ENCODE measurements around the gene AEBP2.
"Not testable (repeated sequence)": the region's sequence is repeated elsewhere in the genome, so short reads cannot be mapped to it uniquely, and the experiment has no call there.

AEBP2 gene

GRCh38 chr12:19458733-19459132 is 19.4 kb downstream of the AEBP2 start:
- no peak for DNase-seq

GRCh38 chr12:19461999-19462398 is 22.7 kb downstream of the AEBP2 start:
- DNase-seq, result no peak

DNA sequence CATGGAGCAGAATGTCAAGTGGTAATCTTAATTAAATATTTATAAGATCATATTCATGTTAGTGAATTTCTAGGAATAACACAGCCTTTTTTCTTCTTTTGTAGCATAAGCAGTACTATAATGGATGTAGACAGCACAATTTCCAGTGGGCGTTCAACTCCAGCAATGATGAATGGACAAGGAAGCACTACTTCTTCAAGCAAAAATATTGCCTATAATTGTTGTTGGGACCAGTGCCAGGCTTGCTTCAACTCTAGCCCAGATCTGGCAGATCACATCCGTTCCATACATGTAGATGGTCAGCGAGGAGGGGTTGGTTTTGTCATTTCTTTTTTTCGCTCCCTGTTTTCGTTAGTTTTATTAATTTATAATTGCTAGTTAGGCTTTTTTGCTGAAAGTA is 23.1 kb downstream of the AEBP2 start:
- no peak for DNase-seq

DNA sequence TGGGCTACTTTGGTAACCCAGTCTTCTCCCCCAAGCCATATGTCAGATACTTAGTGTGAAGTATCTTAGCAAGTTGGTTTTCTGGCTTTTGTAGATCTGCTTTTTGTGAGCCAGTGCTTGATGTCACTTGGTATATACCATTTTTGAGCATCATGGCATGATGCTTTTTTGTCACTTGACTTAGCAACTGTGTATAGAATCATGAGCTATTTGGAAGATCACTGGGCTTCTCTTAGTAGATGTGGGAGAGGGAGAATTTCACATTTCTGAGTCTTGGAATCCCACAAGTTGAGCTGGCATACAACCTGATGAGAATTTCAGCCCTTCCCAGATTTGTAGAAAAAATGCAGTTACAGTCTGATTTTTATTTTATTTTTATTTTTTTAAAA is 24.9 kb downstream of the AEBP2 start:
- DNase-seq, result no peak

- DNase-seq, result no peak
Measured at GRCh38 chr12:19465711-19466110, 26.4 kb downstream of the AEBP2 start.

- no peak for DNase-seq
Measured at GRCh38 chr12:19474147-19474546, 34.9 kb downstream of the AEBP2 start.

- DNase-seq, result not testable (repeated sequence)
Measured at GRCh38 chr12:19475884-19476505, 36.7 kb downstream of the AEBP2 start.

DNA sequence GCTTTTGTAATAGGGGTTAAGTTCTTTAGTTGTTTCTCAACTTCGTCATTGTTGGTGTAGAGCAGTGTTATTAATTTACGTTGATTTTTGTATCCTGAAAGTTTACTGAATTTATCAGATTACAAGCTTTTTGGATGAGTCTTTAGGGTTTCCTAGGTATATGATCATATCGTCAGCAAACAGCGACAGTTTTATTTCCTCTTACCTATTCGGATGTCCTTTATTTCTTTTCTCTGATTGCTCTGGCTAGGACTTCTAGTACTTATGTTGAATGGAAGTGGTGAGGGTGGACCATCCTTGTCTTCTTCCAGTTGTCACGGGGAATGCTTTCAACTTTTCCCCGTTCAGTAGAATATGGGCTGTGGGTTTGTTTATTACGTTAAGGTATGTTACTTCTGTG is 37.8 kb downstream of the AEBP2 start:
- DNase-seq, result no peak

- no peak for DNase-seq
Measured at GRCh38 chr12:19480459-19480858, 41.2 kb downstream of the AEBP2 start.

- DNase-seq, result no peak
Measured at GRCh38 chr12:19482036-19482435, 42.7 kb downstream of the AEBP2 start.

DNA sequence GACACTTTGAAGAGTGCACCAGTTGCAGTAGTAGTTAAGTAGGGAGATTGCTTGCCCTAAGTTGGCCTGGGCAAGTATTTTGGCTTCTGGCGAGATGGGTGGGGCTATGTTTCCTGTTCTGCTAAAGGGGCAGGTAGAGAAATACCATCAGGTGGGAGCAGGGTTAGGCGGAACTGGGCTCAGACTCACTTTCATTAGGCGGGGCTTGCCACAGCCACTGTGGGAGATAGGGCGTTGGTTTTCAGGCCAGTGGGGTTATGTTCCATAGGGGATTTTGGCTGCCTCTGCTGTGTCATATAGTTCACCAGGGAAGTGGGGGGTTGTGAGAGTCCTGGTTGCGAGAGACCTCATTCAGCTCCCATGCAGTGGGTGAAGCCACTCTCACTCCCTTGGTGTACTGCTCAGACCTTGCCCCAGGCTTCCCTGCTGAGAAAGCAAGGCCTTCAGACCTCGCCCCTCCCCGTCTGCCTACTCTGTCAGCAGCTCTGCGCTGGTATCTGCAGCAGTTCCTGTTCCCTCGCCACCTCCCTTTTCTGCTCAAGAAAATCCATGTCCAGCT is 43.3 kb downstream of the AEBP2 start:
- no peak for DNase-seq

DNA sequence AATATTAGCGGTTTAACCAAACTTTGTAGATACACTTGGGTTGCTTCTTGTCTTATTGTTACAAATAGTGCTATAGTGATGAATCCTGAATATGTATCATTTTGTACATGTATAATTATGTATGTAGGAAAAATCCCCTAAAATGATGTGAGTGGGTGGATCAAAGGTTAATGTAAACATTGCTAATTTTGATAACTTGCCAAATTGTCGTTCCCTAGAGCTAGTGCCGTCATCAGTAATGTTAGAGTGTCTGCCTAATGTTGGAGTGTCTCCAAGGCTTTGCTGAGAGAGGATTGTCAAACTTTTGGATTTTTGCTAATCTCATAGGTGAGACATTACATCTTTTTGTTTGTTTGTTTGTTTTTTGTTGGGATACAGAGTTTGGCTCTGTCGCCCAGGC is 44.4 kb downstream of the AEBP2 start:
- DNase-seq, result no peak

DNA sequence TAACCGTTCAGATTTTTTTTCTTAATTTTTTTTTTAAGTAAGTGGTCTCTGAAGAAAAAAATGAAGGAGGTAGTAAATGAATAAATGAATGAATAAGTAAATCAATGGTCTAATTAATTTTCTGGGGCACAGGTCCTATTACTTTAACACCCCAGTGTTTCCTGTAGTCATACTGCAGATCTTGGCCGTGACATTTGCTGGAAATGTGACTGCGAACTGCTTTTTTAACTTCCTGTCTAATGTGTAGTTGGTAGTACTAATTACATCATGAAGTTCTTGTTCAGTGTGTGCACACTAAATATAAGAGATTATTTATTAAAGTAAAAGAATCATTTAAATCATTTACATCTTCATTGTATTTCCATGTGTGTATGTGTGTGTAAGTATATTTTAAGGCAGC is 45.4 kb downstream of the AEBP2 start:
- no peak for DNase-seq

GRCh38 chr12:19485240-19485639 is 45.9 kb downstream of the AEBP2 start:
- no peak for DNase-seq

GRCh38 chr12:19489168-19489567 is 49.9 kb downstream of the AEBP2 start:
- no peak for DNase-seq

DNA sequence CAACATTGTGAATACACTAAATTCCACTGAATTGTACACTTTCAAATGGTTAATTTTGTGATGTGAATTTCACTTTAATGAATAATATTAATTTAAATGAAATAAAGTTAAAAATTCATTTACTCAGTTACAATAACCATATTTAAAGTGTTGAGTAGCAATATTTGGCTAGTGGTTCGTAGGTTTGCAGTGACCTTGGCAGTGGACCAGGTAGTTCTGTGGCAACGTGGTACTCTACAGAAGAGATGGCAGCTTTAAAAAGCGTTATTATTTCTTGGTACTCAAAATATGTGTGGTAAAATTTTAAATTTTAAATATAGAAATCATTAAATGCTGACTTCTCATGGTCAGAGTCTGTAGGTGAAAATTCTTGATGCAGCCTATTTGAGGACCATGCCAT is 51.6 kb downstream of the AEBP2 start:
- DNase-seq, result no peak

DNA sequence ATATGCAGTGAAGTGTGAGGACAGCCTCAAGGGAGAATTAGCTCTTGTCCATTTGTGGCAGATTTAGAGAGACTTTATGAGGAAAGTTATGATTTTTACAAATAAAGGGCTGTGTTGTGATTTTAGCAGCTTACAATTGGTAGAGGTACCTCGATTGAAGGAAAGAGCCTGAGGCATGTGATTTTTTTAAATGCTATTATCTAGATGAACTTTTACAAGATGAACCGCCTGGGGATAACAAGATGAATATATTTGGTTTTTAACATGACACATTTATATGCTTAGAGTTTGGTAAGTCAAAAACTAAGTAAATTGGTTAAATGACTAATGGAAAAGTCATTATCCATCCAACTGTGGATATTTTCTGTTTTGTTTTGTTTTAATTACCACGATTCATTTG is 52.6 kb downstream of the AEBP2 start:
- no peak for DNase-seq

DNA sequence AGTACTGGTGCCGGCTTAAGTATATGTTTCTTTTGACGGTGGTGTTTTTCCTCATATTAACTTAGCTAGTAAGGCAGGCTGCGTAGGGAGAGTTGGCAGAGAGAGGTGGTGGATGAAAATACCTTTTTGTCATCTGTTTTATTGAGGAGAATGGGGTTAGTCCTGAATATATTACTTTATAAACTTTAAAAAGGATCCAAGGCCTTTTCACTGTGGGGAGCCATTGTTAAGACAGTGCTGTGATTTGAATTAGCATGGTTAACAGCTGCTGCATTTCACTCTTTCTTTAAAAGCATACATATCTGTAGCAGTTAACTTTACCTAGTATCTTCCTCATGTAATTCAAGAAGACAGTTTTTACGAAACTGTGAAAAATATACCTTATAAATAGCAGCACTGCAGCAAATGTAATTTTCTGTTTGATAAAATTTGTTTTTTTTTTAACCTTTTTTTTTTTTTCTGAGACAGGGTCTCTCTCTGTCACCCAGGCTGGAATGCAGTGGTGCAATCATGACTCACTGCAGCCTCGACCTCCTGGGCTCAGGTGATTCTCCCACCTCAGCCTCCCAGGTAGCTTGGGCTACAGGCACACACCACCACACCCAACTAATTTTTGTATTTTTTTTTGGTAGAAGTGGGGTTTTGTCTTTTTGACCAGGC is 57.1 kb downstream of the AEBP2 start:
- DNase-seq, result no peak

DNA sequence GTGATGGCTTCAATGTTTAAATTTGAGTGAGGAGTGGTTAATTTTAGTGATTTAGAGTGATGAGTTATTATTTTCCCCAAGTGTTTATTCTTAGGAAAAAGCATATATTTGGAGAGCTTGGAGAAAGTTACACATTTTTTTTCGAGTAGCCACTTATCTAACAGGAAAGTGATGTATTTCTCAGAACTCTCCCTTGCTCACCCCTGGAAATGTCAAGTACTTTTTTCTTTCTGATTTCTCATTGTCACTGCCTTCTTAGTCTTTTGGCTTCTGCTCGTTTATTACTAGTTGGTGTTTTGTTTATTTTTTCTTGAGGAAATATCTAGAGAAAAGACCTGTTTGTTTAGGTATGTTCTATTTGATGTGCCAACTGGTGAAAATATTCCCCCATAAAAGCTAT is 58.8 kb downstream of the AEBP2 start:
- DNase-seq, result no peak

DNA sequence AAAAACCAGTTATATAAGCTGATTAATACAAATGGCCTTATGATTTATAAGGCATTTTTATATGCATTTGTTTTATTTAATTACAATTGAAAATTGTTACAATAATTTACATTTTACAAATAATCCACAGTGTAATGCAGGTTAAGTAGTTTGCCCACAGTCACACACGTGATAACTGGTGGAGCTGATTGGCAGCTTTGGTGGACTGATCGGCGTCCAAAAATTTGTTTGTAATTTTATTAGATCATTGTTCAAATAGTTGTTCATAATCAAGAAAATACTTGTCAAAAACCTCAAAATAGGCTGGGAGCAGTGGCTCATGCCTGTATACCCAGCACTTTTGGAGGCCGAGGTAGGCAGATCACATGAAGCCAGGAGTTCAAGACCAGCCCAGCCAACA is 59.7 kb downstream of the AEBP2 start:
- DNase-seq, result no peak

DNA sequence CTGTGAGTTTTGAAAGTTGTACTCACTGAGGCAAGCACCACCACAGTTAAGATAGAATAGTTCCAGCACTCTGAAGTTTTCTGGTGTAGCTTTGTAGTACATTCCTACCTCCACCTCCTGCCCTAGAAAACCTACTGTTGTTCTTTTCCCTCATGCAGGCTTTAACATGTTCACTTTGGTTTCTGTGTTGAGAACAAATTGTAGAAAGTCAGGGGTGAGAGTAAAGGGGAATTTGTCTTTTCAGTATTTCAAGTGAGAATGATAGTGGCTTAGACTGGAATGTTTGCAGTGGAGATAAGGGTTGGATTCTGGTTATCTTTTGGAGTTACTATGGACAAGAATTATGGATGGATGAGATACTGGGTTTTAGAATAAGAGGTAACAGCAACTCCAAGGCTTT is 67.2 kb downstream of the AEBP2 start:
- no peak for DNase-seq

GRCh38 chr12:19507823-19508222 is 68.5 kb downstream of the AEBP2 start:
- no peak for DNase-seq

- DNase-seq, result no peak
Measured at GRCh38 chr12:19510461-19510860, 71.2 kb downstream of the AEBP2 start.

DNA sequence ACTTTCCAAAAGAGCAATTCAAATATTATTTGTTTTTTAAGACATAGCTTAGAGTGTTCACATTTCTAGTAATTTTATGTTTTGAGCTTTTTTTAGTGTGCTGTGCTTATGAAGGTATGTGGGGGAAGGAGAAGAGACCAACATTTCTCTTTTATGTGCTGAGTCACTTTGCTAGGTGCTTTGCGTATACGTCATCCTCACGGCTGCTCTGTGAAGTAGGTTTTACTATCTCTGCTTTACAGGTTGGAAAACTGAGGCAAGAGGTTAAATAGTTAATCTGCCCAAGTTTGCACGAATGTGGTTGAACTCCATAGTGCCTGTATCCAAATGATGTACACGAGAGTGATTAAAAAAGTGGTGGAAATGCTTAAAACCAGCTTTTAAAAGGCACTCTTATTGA is 75.9 kb downstream of the AEBP2 start:
- no peak for DNase-seq

DNA sequence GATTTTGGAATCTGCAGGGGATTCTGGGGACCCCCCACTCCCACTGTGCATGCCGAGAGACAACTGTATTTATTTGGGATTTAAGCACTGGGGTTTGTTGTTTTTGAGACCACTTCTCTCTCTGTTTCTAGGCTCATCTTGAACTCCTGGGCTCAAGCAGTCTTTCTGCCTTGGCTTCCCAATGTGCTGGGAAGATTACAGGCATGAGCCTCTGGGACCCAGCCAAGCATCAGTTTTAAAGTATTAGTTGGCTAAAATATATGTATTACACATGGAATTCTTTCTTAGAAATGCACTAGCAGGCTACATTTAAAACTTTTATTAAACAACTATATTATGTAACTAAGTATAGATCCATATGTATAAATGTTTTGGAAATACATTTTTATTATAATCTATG is 78.3 kb downstream of the AEBP2 start:
- no peak for DNase-seq

Measured in T1000 (cell line).